Smooth muscle cell (in vitro differentiated cells): ENCODE results near the gene DARS1. TPM values are rescaled to one million over a fixed set of nuclear protein-coding genes. Genes with fewer than 3 reads are reported as not detected.

Source experiments
- DNase-seq: peaks from one replicate; lab custom pipeline; 2025; ENCODE audit not compliant: unreplicated experiment; lab: John Stamatoyannopoulos, UW
- H2AFZ ChIP-seq: fragments of 200-600 bp; sonication (generic); 2 replicates; pipeline ENCODE4 v1.6.0; 2016; ENCODE audit warnings: antibody characterized with exemption, low read depth, mild to moderate bottlenecking
- H3F3A ChIP-seq: fragments of 200-600 bp; sonication (generic); 2 replicates; pipeline ENCODE4 v1.6.0; 2017; ENCODE audit warnings: antibody characterized with exemption, low read depth
- H3K27ac ChIP-seq: fragments of 200-600 bp; sonication (generic); 2 replicates; pipeline ENCODE4 v1.5.1; 2016; ENCODE audit warnings: low read depth, mild to moderate bottlenecking
- H3K27me3 ChIP-seq: fragments of 200-600 bp; sonication (generic); 2 replicates; pipeline ENCODE4 v1.6.1; 2016; ENCODE audit warnings: low read depth, mild to moderate bottlenecking
- H3K36me3 ChIP-seq: fragments of 200-600 bp; sonication (generic); 2 replicates; pipeline ENCODE4 v1.5.1; 2016; ENCODE audit warnings: low read depth
- H3K4me1 ChIP-seq: fragments of 200-600 bp; sonication (generic); 2 replicates; pipeline ENCODE4 v1.5.1; 2016; ENCODE audit warnings: low read depth
- H3K4me2 ChIP-seq: fragments of 200-600 bp; sonication (generic); 2 replicates; pipeline ENCODE4 v1.6.0; 2016; ENCODE audit warnings: mild to moderate bottlenecking
- H3K4me3 ChIP-seq: fragments of 200-600 bp; sonication (generic); 2 replicates; pipeline ENCODE4 v1.5.1; 2016; ENCODE audit warnings: mild to moderate bottlenecking
- H3K79me2 ChIP-seq: fragments of 200-600 bp; sonication (generic); 2 replicates; pipeline ENCODE4 v1.6.0; 2016; ENCODE audit warnings: low read depth, mild to moderate bottlenecking
- H3K9ac ChIP-seq: fragments of 200-600 bp; sonication (generic); 2 replicates; pipeline ENCODE4 v1.6.0; 2016; ENCODE audit warnings: low read depth
- H3K9me3 ChIP-seq: fragments of 200-600 bp; sonication (generic); replicated peaks from 2 replicates; pipeline ENCODE4 v1.5.1; 2016; ENCODE audit warnings: low read depth
- H4K20me1 ChIP-seq: fragments of 200-600 bp; sonication (generic); 2 replicates; pipeline ENCODE4 v1.6.0; 2016; ENCODE audit warnings: low read depth
- WGBS: methylation state at CpG from one replicate; pipeline ENCODE4 v1.1.7; 2016; ENCODE audit warnings: low lambda C conversion rate; 5-methylcytosine and 5-hydroxymethylcytosine counted together
- polyA plus RNA-seq: library from polyadenylated mRNA; unstranded; fragments of >200 nt; fragmentation: Nextera tagmentation; extraction: Ambion mirVana; gene quantifications from 2 replicates; pipeline ENCODE4 v1.2.1, GENCODE V29; 2016
- total RNA-seq: library from RNA; depleted of rRNA; stranded (reverse); fragments of >200 nt; gene quantifications from 2 replicates; pipeline ENCODE4 v1.2.3, GENCODE V29; 2014
- TF ChIP-seq, protein P1 (sequence below): fragments of 200-600 bp; sonication (generic); IDR thresholded peaks from 2 replicates; pipeline ENCODE4 v1.5.1; 2017; ENCODE audit warnings: borderline replicate concordance, mild to moderate bottlenecking, antibody characterized with exemption; ENCODE audit not compliant: insufficient read depth, poor library complexity, severe bottlenecking

The DARS1 gene
- total and polyA plus RNA-seq, 2 experiments from 2014 or later, result 110 to 121 TPM

DNA sequence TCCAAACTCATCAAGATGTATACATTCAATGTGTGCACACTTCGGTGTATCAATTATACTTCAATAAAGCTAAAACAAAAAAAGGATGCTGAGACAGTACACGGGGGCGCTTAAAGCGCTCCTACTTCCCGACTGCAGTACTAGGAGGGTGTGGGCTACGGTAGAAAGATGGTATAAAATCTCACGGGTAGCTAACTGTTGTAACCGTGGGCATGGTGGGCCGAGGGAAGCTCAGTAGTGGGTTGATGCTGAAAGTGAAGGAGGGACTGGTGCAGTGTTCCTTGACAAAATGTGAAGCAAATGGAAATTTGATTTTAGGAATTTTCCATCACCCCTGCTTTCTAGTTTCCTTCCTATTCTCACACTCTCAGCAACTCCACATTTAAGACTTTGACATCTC is 42.6 kb upstream of the DARS1 start:
- H3K27me3 ChIP-seq, result no peaks in the 10 kb centered on the region
- H3K4me1 ChIP-seq, result peaks cover 12% of the 10 kb centered on the region
- H3K9ac ChIP-seq, result no peak overlapping the region
- no peak overlapping the region for H3K4me3 ChIP-seq
- WGBS, result 96% methylated on average over 9 of the region's 9 CpGs
- no peak overlapping the region for H2AFZ ChIP-seq
- peaks cover 6% of the 10 kb centered on the region for H3F3A ChIP-seq
- no peaks in the 10 kb centered on the region for H4K20me1 ChIP-seq
- no peaks in the 10 kb centered on the region for H3K36me3 ChIP-seq
- H3K4me2 ChIP-seq, result no peak overlapping the region
- TF ChIP-seq, protein P1, sequence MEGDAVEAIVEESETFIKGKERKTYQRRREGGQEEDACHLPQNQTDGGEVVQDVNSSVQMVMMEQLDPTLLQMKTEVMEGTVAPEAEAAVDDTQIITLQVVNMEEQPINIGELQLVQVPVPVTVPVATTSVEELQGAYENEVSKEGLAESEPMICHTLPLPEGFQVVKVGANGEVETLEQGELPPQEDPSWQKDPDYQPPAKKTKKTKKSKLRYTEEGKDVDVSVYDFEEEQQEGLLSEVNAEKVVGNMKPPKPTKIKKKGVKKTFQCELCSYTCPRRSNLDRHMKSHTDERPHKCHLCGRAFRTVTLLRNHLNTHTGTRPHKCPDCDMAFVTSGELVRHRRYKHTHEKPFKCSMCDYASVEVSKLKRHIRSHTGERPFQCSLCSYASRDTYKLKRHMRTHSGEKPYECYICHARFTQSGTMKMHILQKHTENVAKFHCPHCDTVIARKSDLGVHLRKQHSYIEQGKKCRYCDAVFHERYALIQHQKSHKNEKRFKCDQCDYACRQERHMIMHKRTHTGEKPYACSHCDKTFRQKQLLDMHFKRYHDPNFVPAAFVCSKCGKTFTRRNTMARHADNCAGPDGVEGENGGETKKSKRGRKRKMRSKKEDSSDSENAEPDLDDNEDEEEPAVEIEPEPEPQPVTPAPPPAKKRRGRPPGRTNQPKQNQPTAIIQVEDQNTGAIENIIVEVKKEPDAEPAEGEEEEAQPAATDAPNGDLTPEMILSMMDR, result no peak
- DNase-seq, result no peak
- H3K27ac ChIP-seq, result no peak overlapping the region
- H3K9me3 ChIP-seq, result no peaks in the 10 kb centered on the region
- H3K79me2 ChIP-seq, result no peaks in the 10 kb centered on the region

DNA sequence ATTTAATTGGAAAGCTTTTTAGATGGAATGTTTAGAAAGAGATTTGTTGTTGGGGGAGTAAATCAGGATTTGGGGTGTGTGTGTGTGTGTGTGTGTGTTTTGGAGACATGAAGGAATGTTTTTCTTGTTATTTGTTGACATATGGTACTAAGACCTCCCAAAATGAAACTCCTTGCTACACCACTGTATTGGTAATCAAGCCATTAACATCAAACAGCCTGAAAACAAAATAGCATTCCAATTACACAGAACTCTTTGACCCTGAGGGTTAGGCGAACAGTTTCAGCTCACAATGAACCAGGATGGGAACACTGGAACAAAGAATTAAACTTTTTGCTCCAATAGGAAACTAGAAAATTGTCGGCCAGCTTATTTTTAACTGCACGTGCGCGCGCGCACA is 41.7 kb upstream of the DARS1 start:
- peaks cover 6% of the 10 kb centered on the region for H3F3A ChIP-seq
- no peak overlapping the region for H3K4me2 ChIP-seq
- H3K4me3 ChIP-seq, result no peak overlapping the region
- WGBS, result 94% methylated on average over 7 of the region's 7 CpGs
- H4K20me1 ChIP-seq, result no peaks in the 10 kb centered on the region
- H2AFZ ChIP-seq, result no peak overlapping the region
- H3K4me1 ChIP-seq, result peaks cover 14% of the 10 kb centered on the region
- no peaks in the 10 kb centered on the region for H3K36me3 ChIP-seq
- no peak for DNase-seq
- no peaks in the 10 kb centered on the region for H3K27me3 ChIP-seq
- H3K9me3 ChIP-seq, result no peaks in the 10 kb centered on the region
- no peak overlapping the region for H3K27ac ChIP-seq
- H3K9ac ChIP-seq, result no peak overlapping the region
- TF ChIP-seq, protein P1, result no peak
- H3K79me2 ChIP-seq, result no peaks in the 10 kb centered on the region

DNA sequence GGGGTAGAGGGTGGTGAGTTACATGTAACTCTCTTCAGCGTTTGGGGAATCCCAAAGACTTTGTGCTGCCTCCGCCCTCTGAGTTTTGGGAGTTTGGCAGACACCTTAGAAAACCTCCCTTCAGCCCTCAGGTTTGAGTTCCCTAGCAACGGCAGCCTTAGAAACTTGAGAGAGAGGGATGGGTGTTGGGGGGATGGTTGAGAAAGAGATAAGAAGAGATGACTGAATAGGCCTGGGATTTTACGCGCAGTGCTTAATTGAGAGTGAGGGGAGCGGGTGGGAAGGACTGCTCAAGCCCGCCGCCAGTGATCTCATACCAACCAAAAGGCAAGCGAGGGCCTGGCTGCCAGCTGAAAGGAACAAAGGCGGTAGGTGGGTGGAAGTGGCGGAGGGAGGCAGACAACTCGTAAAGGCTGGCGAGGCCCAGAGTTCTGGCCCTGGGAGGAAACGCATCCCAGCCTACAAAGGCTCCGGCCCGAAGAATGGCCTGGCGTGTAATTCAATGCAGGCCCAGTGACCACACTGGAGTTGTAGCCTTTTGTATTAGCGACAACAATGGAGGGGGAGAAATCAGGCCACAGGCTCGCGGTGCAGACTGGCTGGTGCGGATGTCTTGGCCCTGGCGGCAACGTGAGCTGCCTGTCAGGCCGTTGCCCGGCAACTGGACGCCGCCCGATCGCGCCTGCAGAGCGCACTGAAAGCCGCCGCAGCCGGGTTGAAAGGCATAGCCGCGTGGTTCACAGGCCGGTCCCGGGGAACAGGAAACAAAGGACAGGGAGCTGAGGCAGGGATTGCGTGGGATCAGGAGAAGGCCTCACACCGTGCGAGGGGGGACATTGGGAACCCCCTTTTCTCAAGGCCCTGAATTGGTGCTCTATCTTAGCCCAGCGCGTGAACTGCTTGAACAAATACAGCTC is 39.9 kb upstream of the DARS1 start:
- WGBS, result 6% methylated on average over 43 of the region's 43 CpGs
- Histone ChIP-seq H3K27me3 (no peaks in the 10 kb centered on the region), H3K4me3 (peak overlapping the region; percentile 34), H3K9ac (peak overlapping the region; percentile 85), H3K36me3 (no peaks in the 10 kb centered on the region), H3K79me2 (no peaks in the 10 kb centered on the region), H2AFZ (peak overlapping the region; percentile 68), H4K20me1 (no peaks in the 10 kb centered on the region), H3F3A (peaks cover 6% of the 10 kb centered on the region), H3K4me2 (peak overlapping the region; percentile 80), H3K27ac (peak overlapping the region; percentile 97), H3K4me1 (peaks cover 11% of the 10 kb centered on the region), H3K9me3 (no peaks in the 10 kb centered on the region)
- TF ChIP-seq, protein P1, result no peak
- DNase-seq, result peak; percentile 20
